Superior temporal gyrus (tissue), 1 donor: Measurements from ENCODE around the gene SYT7.
A peak's percentile ranks its signal among the peaks of the same experiment; 100 is the strongest.
"Not testable (repeated sequence)": the region's sequence is repeated elsewhere in the genome, so short reads cannot be mapped to it uniquely, and the experiment has no call there.

Experiments used
- DNase-seq: peaks from one replicate; pipeline ENCODE4 v3.0.0-alpha.2; 2016; ENCODE audit errors: extremely low spot score

SYT7 gene

GRCh38 chr11:61479360-61480058 is 101.4 kb downstream of the SYT7 start:
- peak; percentile 4 for DNase-seq

GRCh38 chr11:61477727-61478148 is 103.1 kb downstream of the SYT7 start:
- peak; percentile 35 for DNase-seq

- no peak for DNase-seq
Measured at GRCh38 chr11:61477126-61477525, 103.8 kb downstream of the SYT7 start.

GRCh38 chr11:61476371-61476770 is 104.5 kb downstream of the SYT7 start:
- DNase-seq: no peak

GRCh38 chr11:61475433-61475832 is 105.4 kb downstream of the SYT7 start:
- no peak for DNase-seq

- DNase-seq: peak; percentile 4
Measured at GRCh38 chr11:61474013-61474643, 106.7 kb downstream of the SYT7 start.

- peak; percentile 50 for DNase-seq
Measured at GRCh38 chr11:61473370-61474012, 107.4 kb downstream of the SYT7 start.

- peak; percentile 22 for DNase-seq
Measured at GRCh38 chr11:61472868-61473267, 108.0 kb downstream of the SYT7 start.

- no peak for DNase-seq
Measured at GRCh38 chr11:61472282-61472681, 108.6 kb downstream of the SYT7 start.

- no peak for DNase-seq
Measured at GRCh38 chr11:61468002-61468401, 112.9 kb downstream of the SYT7 start.

- DNase-seq: not testable (repeated sequence)
Measured at GRCh38 chr11:61467602-61468001, 113.3 kb downstream of the SYT7 start.
